ENCODE measurements around the gene COL23A1.
A peak's percentile ranks its signal among the peaks of the same experiment; 100 is the strongest.
"Not testable (repeated sequence)": the region's sequence is repeated elsewhere in the genome, so short reads cannot be mapped to it uniquely, and the experiment has no call there.

The COL23A1 gene

GRCh38 chr5:178507151-178507932 lies 82.9 kb downstream of the COL23A1 start:
- no peak for DNase-seq (ENCODE audit: low read depth in 2 of 2)

- no peak for DNase-seq (ENCODE audit: low read depth in 2 of 2)
Observed at GRCh38 chr5:178505639-178506407, 84.4 kb downstream of the COL23A1 start.

GRCh38 chr5:178504340-178504960 lies 85.7 kb downstream of the COL23A1 start:
- DNase-seq (ENCODE audit: low read depth in 2 of 2) = no peak

- DNase-seq (ENCODE audit: low read depth in 2 of 2) = no peak
Observed at GRCh38 chr5:178502401-178503100, 87.6 kb downstream of the COL23A1 start.

GRCh38 chr5:178499352-178499751 lies 90.8 kb downstream of the COL23A1 start:
- no peak for DNase-seq (ENCODE audit: low read depth in 2 of 2)

- DNase-seq (ENCODE audit: low read depth in 2 of 2) = no peak
Observed at GRCh38 chr5:178496642-178497041, 93.6 kb downstream of the COL23A1 start.

GRCh38 chr5:178496214-178496613 lies 94.0 kb downstream of the COL23A1 start:
- DNase-seq (ENCODE audit: low read depth in 2 of 2) = no peak

- no peak for DNase-seq (ENCODE audit: low read depth in 2 of 2)
Observed at GRCh38 chr5:178495706-178496105, 94.5 kb downstream of the COL23A1 start.

GRCh38 chr5:178492278-178492677 lies 97.9 kb downstream of the COL23A1 start:
- no peak for DNase-seq (ENCODE audit: low read depth in 2 of 2)

GRCh38 chr5:178490935-178491652 lies 99.1 kb downstream of the COL23A1 start:
- no peak for DNase-seq (ENCODE audit: low read depth in 2 of 2)

- DNase-seq (ENCODE audit: low read depth in 2 of 2) = no peak
Observed at GRCh38 chr5:178489271-178489976, 100.8 kb downstream of the COL23A1 start.

GRCh38 chr5:178488696-178489095 lies 101.5 kb downstream of the COL23A1 start:
- DNase-seq (ENCODE audit: low read depth in 2 of 2) = no peak

- no peak for DNase-seq (ENCODE audit: low read depth in 2 of 2)
Observed at GRCh38 chr5:178487911-178488600, 102.1 kb downstream of the COL23A1 start.

- not testable (repeated sequence) for DNase-seq (ENCODE audit: low read depth in 2 of 2)
Observed at GRCh38 chr5:178486878-178487512, 103.2 kb downstream of the COL23A1 start.

- no peak for DNase-seq (ENCODE audit: low read depth in 2 of 2)
Observed at GRCh38 chr5:178486239-178486641, 104.0 kb downstream of the COL23A1 start.

- DNase-seq (ENCODE audit: low read depth in 2 of 2) = peak; percentile 10 to 20
Observed at GRCh38 chr5:178483620-178484019, 106.6 kb downstream of the COL23A1 start.

GRCh38 chr5:178479261-178479660 lies 110.9 kb downstream of the COL23A1 start:
- DNase-seq (ENCODE audit: low read depth in 2 of 2) = no peak

GRCh38 chr5:178478370-178478769 lies 111.8 kb downstream of the COL23A1 start:
- no peak for DNase-seq (ENCODE audit: low read depth in 2 of 2)

GRCh38 chr5:178477802-178478201 lies 112.4 kb downstream of the COL23A1 start:
- no peak for DNase-seq (ENCODE audit: low read depth in 2 of 2)
